HL-60/S4 (cell line): ENCODE measurements around the gene SLITRK3.

Source experiments
- in situ Hi-C: fragments of 300-500 bp; cut with MboI; formaldehyde crosslinking; loops from 2 replicates; pipeline ENCODE4 v1.14.3; 2022; ENCODE audit warnings: low sequenced_read_pairs

The SLITRK3 gene

GRCh38 chr3:165195640-165196576, at the start of gene SLITRK3:
TSS of gene SLITRK3 (minus strand) at chr3:165196384. CDS start at chr3:165190830, 5,554 bp downstream.
- in situ Hi-C loops = no loop called here

DNA sequence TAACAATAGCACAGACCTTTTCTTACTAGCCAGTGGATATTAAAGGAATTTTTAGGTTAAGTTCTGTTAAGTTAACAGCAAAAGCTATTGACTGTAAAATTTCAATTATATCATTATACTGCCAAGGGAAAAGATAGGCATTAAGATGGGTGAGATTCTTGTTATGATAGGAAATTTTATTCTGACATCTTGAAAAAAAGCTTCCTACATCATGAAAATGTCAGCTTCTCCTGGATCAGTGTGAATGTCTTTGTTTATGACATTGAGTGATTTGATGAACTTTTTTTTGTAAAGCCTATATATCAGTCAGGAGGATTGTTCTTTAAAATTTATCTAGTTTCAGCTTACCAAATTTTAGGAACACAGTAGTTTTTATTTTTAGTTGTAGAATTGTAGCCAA, 47.4 kb upstream of the SLITRK3 start:
- in situ Hi-C loops = no loop called here

DNA sequence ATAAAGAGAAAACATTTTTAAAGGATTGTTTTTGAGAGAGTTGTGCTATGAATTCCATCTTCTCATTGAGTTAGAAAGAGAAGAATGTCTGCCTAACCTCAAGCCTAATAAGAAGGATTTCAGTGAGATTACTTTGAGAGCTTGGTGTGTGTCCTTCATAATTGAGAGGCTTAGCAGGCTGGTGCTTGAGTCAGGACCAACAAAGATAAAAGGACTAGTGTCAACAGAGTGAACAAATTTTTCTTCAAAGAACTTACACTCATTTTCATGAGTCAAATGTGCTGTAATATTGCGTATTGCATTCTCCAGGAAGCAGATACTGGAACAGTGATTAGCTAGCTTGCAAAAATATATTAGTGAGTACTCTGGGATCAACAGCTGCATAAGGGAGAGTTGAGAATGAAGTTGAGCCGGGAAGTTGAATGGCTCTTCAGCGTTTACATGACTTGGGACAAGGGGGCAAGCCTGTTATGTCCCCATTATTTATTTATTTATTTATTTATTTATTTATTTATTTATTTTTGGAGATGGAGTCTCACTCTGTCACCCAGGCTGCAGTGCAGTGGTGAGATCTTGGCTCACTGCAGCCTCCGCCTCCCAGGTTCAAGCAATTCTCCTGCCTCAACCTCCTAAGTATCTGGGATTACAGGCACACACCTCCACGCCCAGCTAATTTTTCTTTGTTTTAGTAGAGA, 37.5 kb upstream of the SLITRK3 start:
- in situ Hi-C loops = no loop called here

DNA sequence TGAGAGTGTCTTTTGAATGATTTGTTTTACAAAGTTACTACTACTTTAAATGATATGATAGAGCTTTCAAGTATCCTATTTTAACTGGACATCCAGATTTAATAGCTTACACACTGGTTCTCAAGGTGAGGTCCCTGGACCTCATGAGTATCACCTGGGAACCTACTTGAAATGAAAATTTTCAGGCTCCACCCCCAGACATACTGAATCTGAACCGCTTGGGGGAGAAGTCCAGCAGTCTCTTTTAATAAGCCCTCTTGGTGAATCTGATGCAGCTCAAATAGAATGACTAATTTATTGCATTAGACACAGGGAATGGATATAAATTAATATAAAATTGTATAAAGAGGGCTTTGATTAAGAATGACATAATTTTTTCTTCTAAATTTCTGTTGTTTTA, 29.4 kb upstream of the SLITRK3 start:
- in situ Hi-C loops = no loop called here

GRCh38 chr3:165217739-165218138, 21.6 kb upstream of the SLITRK3 start:
- in situ Hi-C loops = no loop called here

DNA sequence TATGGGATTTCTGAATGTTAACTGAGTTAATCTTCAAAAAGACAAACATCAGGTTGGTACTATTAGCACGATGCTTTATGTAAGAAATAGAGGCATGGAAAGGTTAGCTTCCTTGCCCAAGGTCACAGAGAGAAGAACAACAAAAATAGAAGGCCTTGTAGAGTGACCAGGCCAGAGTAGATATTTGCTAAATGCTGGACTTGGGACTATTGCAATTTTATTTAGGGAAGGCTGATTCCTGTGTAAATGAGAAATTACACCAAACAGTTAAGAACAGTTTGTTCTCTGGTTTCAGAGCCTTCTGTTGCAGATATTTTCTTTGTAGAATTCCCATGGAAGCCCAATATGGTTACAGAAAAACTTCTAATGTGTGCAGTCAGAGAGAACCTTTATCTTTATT, 16.4 kb upstream of the SLITRK3 start:
- in situ Hi-C loops = no loop called here

DNA sequence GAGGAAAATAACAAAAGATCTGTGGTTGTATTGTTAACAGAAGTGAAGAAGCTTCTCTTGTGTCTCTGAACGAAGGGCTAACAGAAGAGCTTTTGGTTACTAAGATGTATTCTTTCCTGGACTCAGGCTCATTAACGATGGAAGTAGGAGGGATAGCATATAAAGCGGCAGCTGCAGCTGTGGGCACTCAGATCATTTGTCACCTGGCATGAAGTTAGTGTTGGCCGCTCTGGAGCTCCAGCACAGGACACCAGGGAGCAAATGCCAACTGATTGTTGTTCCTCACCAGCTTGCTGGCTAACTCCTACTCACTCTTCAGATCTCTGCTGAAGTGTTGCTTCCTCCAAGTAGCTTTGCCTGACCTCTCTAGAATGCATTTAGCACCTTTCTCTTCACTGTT, 15.5 kb upstream of the SLITRK3 start:
- in situ Hi-C loops = no loop called here

DNA sequence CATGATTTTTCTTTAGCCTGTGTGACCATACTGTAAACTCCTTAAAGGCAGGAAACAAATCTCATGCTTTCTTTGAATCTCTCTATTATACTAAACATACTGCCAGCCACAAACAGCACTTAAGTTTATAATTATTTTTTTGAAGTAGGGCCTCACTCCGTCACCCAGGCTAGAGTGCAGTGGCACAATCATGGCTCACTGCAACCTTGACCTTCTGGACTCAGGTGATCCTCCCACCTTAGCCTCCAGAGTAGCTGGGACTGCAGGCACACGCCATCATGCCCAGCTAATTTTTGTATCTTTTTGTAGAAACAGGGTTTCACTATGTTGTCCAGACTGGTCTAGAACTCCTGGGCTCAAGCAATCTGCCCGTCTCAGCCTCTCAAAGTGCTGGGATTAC, 14.5 kb upstream of the SLITRK3 start:
- in situ Hi-C loops = no loop called here

- in situ Hi-C loops = no loop called here
Observed at GRCh38 chr3:165210132-165210531, 13.9 kb upstream of the SLITRK3 start.

DNA sequence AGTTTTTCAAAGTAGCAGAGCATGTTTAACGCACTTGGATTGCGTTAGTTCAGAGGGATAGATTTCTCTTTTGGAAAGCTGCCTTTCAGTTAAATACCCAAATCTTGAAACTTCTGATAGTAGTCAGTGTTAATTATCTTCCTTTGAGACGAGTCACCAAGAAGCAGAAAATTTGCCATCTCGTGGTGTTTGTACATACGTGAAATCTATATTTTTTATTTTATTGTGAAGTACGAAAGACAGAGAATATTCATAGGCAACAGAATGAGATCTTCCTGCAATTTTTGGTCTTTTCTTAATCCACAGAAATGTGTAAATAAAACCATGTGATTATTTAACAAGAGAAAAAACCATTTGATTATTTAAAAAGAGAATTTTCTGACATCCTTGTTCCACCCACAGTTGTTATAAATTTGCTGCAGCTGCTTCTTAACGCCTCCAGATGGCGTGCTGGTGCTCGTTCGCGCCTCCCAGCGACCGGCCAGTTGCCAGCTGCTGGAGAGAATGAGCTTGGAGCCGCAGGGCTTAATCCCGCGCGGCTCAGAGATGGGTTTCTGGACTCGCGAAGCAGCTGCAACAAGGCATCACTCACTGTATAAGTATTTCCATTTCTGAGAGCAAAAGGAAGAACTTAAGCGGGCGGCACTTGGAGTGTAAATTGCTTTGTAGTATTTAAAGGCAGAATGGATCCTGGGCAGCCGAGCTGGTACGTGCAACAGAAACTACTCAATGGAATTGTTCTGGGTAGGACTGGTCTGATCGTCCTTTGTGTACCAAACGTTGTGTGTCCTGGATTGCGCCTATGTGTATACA, 10.5 kb upstream of the SLITRK3 start:
- in situ Hi-C loops = no loop called here

DNA sequence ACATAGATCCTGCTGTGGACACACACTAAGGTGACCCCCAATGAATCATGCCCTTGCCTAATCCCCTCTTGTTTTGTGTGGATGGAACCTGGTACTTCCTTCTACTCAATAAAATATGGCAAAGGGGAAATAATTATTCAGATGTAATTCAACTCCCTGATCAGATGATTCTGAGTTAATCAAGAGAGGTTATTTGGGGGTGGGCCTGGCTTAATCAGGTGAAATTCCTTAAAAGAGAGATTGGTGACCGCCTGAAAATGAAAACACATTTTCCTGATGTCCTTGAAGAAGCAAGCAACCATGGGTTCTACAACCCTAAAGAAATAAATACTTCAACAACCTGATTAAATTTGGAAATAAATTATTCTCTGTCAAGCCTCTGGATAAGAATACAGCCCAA, 8.3 kb upstream of the SLITRK3 start:
- in situ Hi-C loops = no loop called here

GRCh38 chr3:165202995-165203394, 6.8 kb upstream of the SLITRK3 start:
- in situ Hi-C loops = no loop called here

DNA sequence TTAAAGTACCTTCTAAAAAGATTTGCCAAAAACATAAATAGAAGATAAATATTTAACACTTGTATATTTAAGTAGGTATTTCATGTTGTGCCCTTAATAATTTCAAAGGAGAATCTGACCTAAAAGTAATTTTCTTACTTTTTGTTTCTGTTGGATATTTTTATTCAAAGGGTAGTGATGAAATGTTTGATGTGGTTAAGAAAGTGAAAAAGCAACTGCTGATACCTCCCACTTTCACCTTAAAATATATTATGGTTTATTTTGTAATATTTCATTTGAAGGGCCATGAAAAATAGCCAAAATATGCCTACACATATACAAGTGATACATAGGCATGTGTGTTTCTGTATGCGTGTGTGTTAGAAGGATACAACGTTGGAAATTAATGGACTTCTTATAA, 5.8 kb upstream of the SLITRK3 start:
- in situ Hi-C loops = no loop called here

GRCh38 chr3:165197481-165197800, 1.3 kb upstream of the SLITRK3 start:
- in situ Hi-C loops = no loop called here

- in situ Hi-C loops = no loop called here
Observed at GRCh38 chr3:165196577-165197480, 645 bp upstream of the SLITRK3 start.

DNA sequence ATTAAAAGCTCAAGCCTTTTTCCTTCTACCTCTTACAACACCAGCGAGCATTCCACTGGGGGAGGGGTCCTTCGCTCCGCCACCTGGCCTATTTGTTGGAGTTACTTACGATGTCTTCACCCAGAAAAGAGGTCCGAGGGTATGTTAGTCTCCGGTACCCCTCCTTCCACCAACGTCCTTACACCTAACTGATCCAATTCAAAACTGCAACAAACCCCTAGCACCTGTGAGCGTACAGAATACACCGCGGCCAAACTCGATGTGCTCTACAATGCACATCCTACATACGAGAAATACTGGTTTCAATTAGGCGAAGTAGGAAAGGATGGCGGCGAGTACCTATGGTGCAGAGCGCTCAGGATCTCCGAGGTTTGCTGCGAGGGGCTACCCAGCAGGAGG, 944 bp downstream of the SLITRK3 start:
- in situ Hi-C loops = no loop called here

GRCh38 chr3:165194511-165195240, 1.5 kb downstream of the SLITRK3 start:
- in situ Hi-C loops = no loop called here

GRCh38 chr3:165193366-165194254, 2.6 kb downstream of the SLITRK3 start:
- in situ Hi-C loops = no loop called here
